ENCODE data around the gene SPTY2D1. TPM values are rescaled to one million over a fixed set of nuclear protein-coding genes. Genes with fewer than 3 reads are reported as not detected.
A peak's percentile ranks its signal among the peaks of the same experiment; 100 is the strongest.
"Not testable (repeated sequence)": the region's sequence is repeated elsewhere in the genome, so short reads cannot be mapped to it uniquely, and the experiment has no call there.

Gene SPTY2D1
- total RNA-seq, 5 donors from 2014 or later (not counting 1 experiment from before 2014, with no cell fraction given), result 18.2 to 46.2 (median 22.2) TPM

GRCh38 chr11:18599739-18600230 lies 34.4 kb downstream of the SPTY2D1 start, which contains the start of gene MISFA:
Gene MISFA, plus strand, starts transcription at chr11:18599789. Its CDS starts 140 bp downstream, at chr11:18599929.
- Histone ChIP-seq H3K4me3 (ENCODE audit: control insufficient read depth in 1 of 2, extremely low read depth in 1 of 2, low read length in 1 of 2) (no peak within 1 kb of the TSS), H3K9me3 (no peaks in the 10 kb centered on the region), H3K27me3 (replicated peaks in 1 of 2; ENCODE audit: control insufficient read depth in 2 of 2, extremely low read depth in 1 of 2, insufficient read depth in 2 of 2, low read length in 1 of 2) (no peaks in the 10 kb centered on the region), H3K36me3 (ENCODE audit: control insufficient read depth in 2 of 2, extremely low read depth in 1 of 2, insufficient read depth in 1 of 2, low read length in 1 of 2) (no peaks in the 10 kb centered on the region), H3K27ac (ENCODE audit: low read length) (no peak within 1 kb of the TSS), H3K4me1 (ENCODE audit: control insufficient read depth in 1 of 2, extremely low read depth in 1 of 2, insufficient read depth in 2 of 2, low read length in 2 of 2) (no peaks in the 10 kb centered on the region)
- no peaks in the 10 kb centered on the region for H3K9me3 Mint-ChIP-seq
- DNase-seq (no peak), ATAC-seq (replicated peaks in 1 of 4) (no peak)
- H3K4me1 Mint-ChIP-seq, result no peaks in the 10 kb centered on the region
- WGBS (ENCODE audit: insufficient coverage), result 95% methylated on average over 4 of the region's 7 CpGs
- H3K27me3 Mint-ChIP-seq, result no peaks in the 10 kb centered on the region
- no peaks in the 10 kb centered on the region for H3K36me3 Mint-ChIP-seq
- no peak within 1 kb of the TSS for H3K27ac Mint-ChIP-seq
- CTCF ChIA-PET, result no interaction called here
- POLR2A ChIA-PET, result no interaction called here
- no peak within 1 kb of the TSS for H3K4me3 Mint-ChIP-seq

- CTCF ChIA-PET, result no interaction called here
- Histone ChIP-seq H3K4me1 (ENCODE audit: control insufficient read depth in 1 of 2, extremely low read depth in 1 of 2, insufficient read depth in 2 of 2, low read length in 2 of 2) (peaks cover 0 to 2% of the 10 kb centered on the region in 2 experiments), H3K9me3 (no peaks in the 10 kb centered on the region), H3K27ac (ENCODE audit: low read length) (no peak overlapping the region), H3K36me3 (ENCODE audit: control insufficient read depth in 2 of 2, extremely low read depth in 1 of 2, insufficient read depth in 1 of 2, low read length in 1 of 2) (no peaks in the 10 kb centered on the region), H3K4me3 (ENCODE audit: control insufficient read depth in 1 of 2, extremely low read depth in 1 of 2, low read length in 1 of 2) (no peak overlapping the region), H3K27me3 (replicated peaks in 1 of 2; ENCODE audit: control insufficient read depth in 2 of 2, extremely low read depth in 1 of 2, insufficient read depth in 2 of 2, low read length in 1 of 2) (no peaks in the 10 kb centered on the region)
- DNase-seq (no peak), ATAC-seq (replicated peaks in 1 of 4) (no peak)
- Mint-ChIP-seq H3K36me3 (no peaks in the 10 kb centered on the region), H3K4me3 (no peak overlapping the region), H3K4me1 (peaks cover 0 to 10% (median 3%) of the 10 kb centered on the region in 3 donors), H3K27ac (no peak overlapping the region), H3K27me3 (no peaks in the 10 kb centered on the region), H3K9me3 (no peaks in the 10 kb centered on the region)
- POLR2A ChIA-PET, result interaction anchor here in 1 of 2 donors (0.6 kb wide), 2 partner anchors 9 to 29 kb away, joined by 4 to 5 read pairs; no protein-coding TSS in a partner anchor
- WGBS (ENCODE audit: insufficient coverage), result 92% methylated on average over 3 of the region's 5 CpGs
Measured at GRCh38 chr11:18594999-18595749, 39.0 kb downstream of the SPTY2D1 start.

- H3K9me3 ChIP-seq; H3K4me3 ChIP-seq (ENCODE audit: control insufficient read depth in 1 of 2, extremely low read depth in 1 of 2, low read length in 1 of 2); ATAC-seq (replicated peaks in 1 of 4); H3K9me3 Mint-ChIP-seq; H3K27ac ChIP-seq (ENCODE audit: low read length); DNase-seq; H3K27me3 ChIP-seq (replicated peaks in 1 of 2; ENCODE audit: control insufficient read depth in 2 of 2, extremely low read depth in 1 of 2, insufficient read depth in 2 of 2, low read length in 1 of 2); CTCF ChIA-PET; H3K27me3 Mint-ChIP-seq; H3K4me3 Mint-ChIP-seq; H3K36me3 Mint-ChIP-seq; H3K4me1 ChIP-seq (ENCODE audit: control insufficient read depth in 1 of 2, extremely low read depth in 1 of 2, insufficient read depth in 2 of 2, low read length in 2 of 2); H3K36me3 ChIP-seq (ENCODE audit: control insufficient read depth in 2 of 2, extremely low read depth in 1 of 2, insufficient read depth in 1 of 2, low read length in 1 of 2); H3K27ac Mint-ChIP-seq: not testable (repeated sequence)
- WGBS (ENCODE audit: insufficient coverage), result no CpG with 5 or more reads among the region's 5 CpGs
- H3K4me1 Mint-ChIP-seq, result peaks cover 0 to 10% (median 3%) of the 10 kb centered on the region in 3 donors
- POLR2A ChIA-PET, result interaction anchor here in 1 of 2 donors (0.6 to 0.8 kb wide), 2 partner anchors 14 to 128 kb away, joined by 10 to 13 read pairs; no protein-coding TSS in a partner anchor
Measured at GRCh38 chr11:18594088-18594487, 40.1 kb downstream of the SPTY2D1 start.

GRCh38 chr11:18590571-18590970 lies 43.6 kb downstream of the SPTY2D1 start:
- POLR2A ChIA-PET, result interaction anchor here (0.6 kb wide), 2 partner anchors 20 to 42 kb away, joined by 3 read pairs; no protein-coding TSS in a partner anchor
- Histone ChIP-seq H3K4me3 (ENCODE audit: control insufficient read depth in 1 of 2, extremely low read depth in 1 of 2, low read length in 1 of 2) (no peak overlapping the region), H3K4me1 (ENCODE audit: control insufficient read depth in 1 of 2, extremely low read depth in 1 of 2, insufficient read depth in 2 of 2, low read length in 2 of 2) (peaks cover 0 to 30% of the 10 kb centered on the region in 2 experiments), H3K27ac (ENCODE audit: low read length) (peak overlapping the region; percentile 96), H3K9me3 (no peaks in the 10 kb centered on the region), H3K36me3 (ENCODE audit: control insufficient read depth in 2 of 2, extremely low read depth in 1 of 2, insufficient read depth in 1 of 2, low read length in 1 of 2) (no peaks in the 10 kb centered on the region), H3K27me3 (replicated peaks in 1 of 2; ENCODE audit: control insufficient read depth in 2 of 2, extremely low read depth in 1 of 2, insufficient read depth in 2 of 2, low read length in 1 of 2) (no peaks in the 10 kb centered on the region)
- no peak overlapping the region for H3K27ac Mint-ChIP-seq
- H3K4me3 Mint-ChIP-seq, result no peak overlapping the region
- no peaks in the 10 kb centered on the region for H3K27me3 Mint-ChIP-seq
- CTCF ChIA-PET, result interaction anchor here in 1 of 2 donors (0.8 to 1.4 kb wide), 2 partner anchors 34 to 50 kb away, joined by 3 read pairs; no protein-coding TSS in a partner anchor
- 87% methylated on average over 2 of the region's 2 CpGs for WGBS (ENCODE audit: insufficient coverage)
- DNase-seq, result no peak
- no peaks in the 10 kb centered on the region for H3K9me3 Mint-ChIP-seq
- peaks cover 0 to 10% (median 3%) of the 10 kb centered on the region in 3 donors for H3K4me1 Mint-ChIP-seq
- ATAC-seq (replicated peaks in 1 of 4), result no peak
- no peaks in the 10 kb centered on the region for H3K36me3 Mint-ChIP-seq

- no peaks in the 10 kb centered on the region for H3K27me3 Mint-ChIP-seq
- peak within 1 kb of the TSS; percentile 89 to 97 for H3K4me3 ChIP-seq (ENCODE audit: control insufficient read depth in 1 of 2, extremely low read depth in 1 of 2, low read length in 1 of 2)
Measured at GRCh38 chr11:18588297-18589252, 45.6 kb downstream of the SPTY2D1 start, which contains the start of gene UEVLD. Gene UEVLD, minus strand, starts transcription at chr11:18588734. Its CDS starts 80 bp downstream, at chr11:18588654.

More at GRCh38 chr11:18588297-18589252, 45.6 kb downstream of the SPTY2D1 start, which contains the start of gene UEVLD:
- Histone ChIP-seq H3K36me3 (ENCODE audit: control insufficient read depth in 2 of 2, extremely low read depth in 1 of 2, insufficient read depth in 1 of 2, low read length in 1 of 2) (no peaks in the 10 kb centered on the region), H3K27ac (ENCODE audit: low read length) (peak within 1 kb of the TSS; percentile 96), H3K4me1 (ENCODE audit: control insufficient read depth in 1 of 2, extremely low read depth in 1 of 2, insufficient read depth in 2 of 2, low read length in 2 of 2) (peaks cover 0 to 30% of the 10 kb centered on the region in 2 experiments), H3K27me3 (replicated peaks in 1 of 2; ENCODE audit: control insufficient read depth in 2 of 2, extremely low read depth in 1 of 2, insufficient read depth in 2 of 2, low read length in 1 of 2) (no peaks in the 10 kb centered on the region), H3K9me3 (no peaks in the 10 kb centered on the region)
- WGBS (ENCODE audit: insufficient coverage), result 13% methylated on average over 40 of the region's 50 CpGs
- Mint-ChIP-seq H3K9me3 (no peaks in the 10 kb centered on the region), H3K36me3 (no peaks in the 10 kb centered on the region), H3K4me3 (no peak within 1 kb of the TSS), H3K27ac (no peak within 1 kb of the TSS), H3K4me1 (peaks cover 0 to 10% (median 3%) of the 10 kb centered on the region in 3 donors)
- ChIA-PET CTCF (interaction anchor here (0.6 to 1.8 kb wide), 7 partner anchors 14 to 482 kb away, joined by 3 to 10 read pairs (median 4); partner anchors contain the start of gene TSG101 (in 1 of the 2)), POLR2A (interaction anchor here in 1 of 2 donors (0.9 to 1.6 kb wide), 6 partner anchors 10 to 194 kb away, joined by 3 to 8 read pairs (median 6); partner anchors contain the start of genes LDHA and SPTY2D1)
- peak; percentile 47 to 53 (median 50) for ATAC-seq (replicated peaks in 1 of 4)
- peak in 32 of 35 experiments; percentile 4 to 76 (median 22) for DNase-seq

Measured in T-cell (primary cell).